ENCODE measurements around the gene C19orf67. TPM values are rescaled to one million over a fixed set of nuclear protein-coding genes. Genes with fewer than 3 reads are reported as not detected.

C19orf67 gene
- total and polyA plus RNA-seq, 2 of the 13 experiments (the other 11 are each of a cell fraction or from before 2014, with no cell fraction given) = 0.11 to 0.32 TPM

GRCh38 chr19:14031719-14032480 is 53.7 kb downstream of the C19orf67 start, which contains the start of gene IL27RA (continued):
- TF ChIP-seq RBM39 (IDR thresholded peaks at IDR 0.05; ENCODE audit: low read depth, low read length, poor library complexity, severe bottlenecking) = no peak
- TF ChIP-seq, protein P1, sequence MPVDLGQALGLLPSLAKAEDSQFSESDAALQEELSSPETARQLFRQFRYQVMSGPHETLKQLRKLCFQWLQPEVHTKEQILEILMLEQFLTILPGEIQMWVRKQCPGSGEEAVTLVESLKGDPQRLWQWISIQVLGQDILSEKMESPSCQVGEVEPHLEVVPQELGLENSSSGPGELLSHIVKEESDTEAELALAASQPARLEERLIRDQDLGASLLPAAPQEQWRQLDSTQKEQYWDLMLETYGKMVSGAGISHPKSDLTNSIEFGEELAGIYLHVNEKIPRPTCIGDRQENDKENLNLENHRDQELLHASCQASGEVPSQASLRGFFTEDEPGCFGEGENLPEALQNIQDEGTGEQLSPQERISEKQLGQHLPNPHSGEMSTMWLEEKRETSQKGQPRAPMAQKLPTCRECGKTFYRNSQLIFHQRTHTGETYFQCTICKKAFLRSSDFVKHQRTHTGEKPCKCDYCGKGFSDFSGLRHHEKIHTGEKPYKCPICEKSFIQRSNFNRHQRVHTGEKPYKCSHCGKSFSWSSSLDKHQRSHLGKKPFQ (CRISPR knock-in tag; IDR thresholded peaks at IDR 0.05; ENCODE audit: insufficient replicate concordance) = peak; percentile 53
- peak; percentile 63 for TF ChIP-seq THAP11 (CRISPR knock-in tag; IDR thresholded peaks at IDR 0.05)
- TF ChIP-seq SIN3A (IDR thresholded peaks at IDR 0.05; ENCODE audit: borderline replicate concordance, low read depth, low read length) = no peak
- TF ChIP-seq KLF13 (CRISPR knock-in tag; IDR thresholded peaks at IDR 0.05) = no peak
- TF ChIP-seq ZFP82 (CRISPR knock-in tag; IDR thresholded peaks at IDR 0.05; ENCODE audit: borderline replicate concordance) = no peak; the same call in 1 of the 2 replicates
- TF ChIP-seq NFIC (IDR thresholded peaks at IDR 0.05; ENCODE audit: low read length) = no peak
- 0 out of 2 replicates have a peak, but pooled peaks have one; percentile 69 for TF ChIP-seq ZNF34 (CRISPR knock-in tag; IDR thresholded peaks at IDR 0.05; ENCODE audit: borderline replicate concordance)
- no peak for TF ChIP-seq ZNF205 (CRISPR knock-in tag; IDR thresholded peaks at IDR 0.05)
- no peak for TF ChIP-seq ZNF577 (CRISPR knock-in tag; IDR thresholded peaks at IDR 0.05; ENCODE audit: borderline replicate concordance, low read depth)
- TF ChIP-seq, protein P2, sequence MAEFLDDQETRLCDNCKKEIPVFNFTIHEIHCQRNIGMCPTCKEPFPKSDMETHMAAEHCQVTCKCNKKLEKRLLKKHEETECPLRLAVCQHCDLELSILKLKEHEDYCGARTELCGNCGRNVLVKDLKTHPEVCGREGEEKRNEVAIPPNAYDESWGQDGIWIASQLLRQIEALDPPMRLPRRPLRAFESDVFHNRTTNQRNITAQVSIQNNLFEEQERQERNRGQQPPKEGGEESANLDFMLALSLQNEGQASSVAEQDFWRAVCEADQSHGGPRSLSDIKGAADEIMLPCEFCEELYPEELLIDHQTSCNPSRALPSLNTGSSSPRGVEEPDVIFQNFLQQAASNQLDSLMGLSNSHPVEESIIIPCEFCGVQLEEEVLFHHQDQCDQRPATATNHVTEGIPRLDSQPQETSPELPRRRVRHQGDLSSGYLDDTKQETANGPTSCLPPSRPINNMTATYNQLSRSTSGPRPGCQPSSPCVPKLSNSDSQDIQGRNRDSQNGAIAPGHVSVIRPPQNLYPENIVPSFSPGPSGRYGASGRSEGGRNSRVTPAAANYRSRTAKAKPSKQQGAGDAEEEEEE (CRISPR knock-in tag; IDR thresholded peaks at IDR 0.05; ENCODE audit: borderline replicate concordance) = 0 out of 2 replicates have a peak, but pooled peaks have one; percentile 66
- TF ChIP-seq CEBPG (CRISPR knock-in tag; IDR thresholded peaks at IDR 0.05) = no peak
- TF ChIP-seq ZNF878 (CRISPR knock-in tag; IDR thresholded peaks at IDR 0.05) = peak; percentile 74; the same call in 1 of the 2 replicates
- no peak; the same call in none of the 2 replicates for TF ChIP-seq ZMYM3 (CRISPR knock-in tag; IDR thresholded peaks at IDR 0.05)
- TF ChIP-seq RXRA (CRISPR knock-in tag; IDR thresholded peaks at IDR 0.05) = peak; percentile 58; the same call in 1 of the 2 replicates
- TF ChIP-seq HMG20A (CRISPR knock-in tag; IDR thresholded peaks at IDR 0.05; ENCODE audit: borderline replicate concordance) = no peak
- TF ChIP-seq ZNF557 (CRISPR knock-in tag; IDR thresholded peaks at IDR 0.05) = 0 out of 2 replicates have a peak, but pooled peaks have one; percentile 37
- TF ChIP-seq, protein P3, sequence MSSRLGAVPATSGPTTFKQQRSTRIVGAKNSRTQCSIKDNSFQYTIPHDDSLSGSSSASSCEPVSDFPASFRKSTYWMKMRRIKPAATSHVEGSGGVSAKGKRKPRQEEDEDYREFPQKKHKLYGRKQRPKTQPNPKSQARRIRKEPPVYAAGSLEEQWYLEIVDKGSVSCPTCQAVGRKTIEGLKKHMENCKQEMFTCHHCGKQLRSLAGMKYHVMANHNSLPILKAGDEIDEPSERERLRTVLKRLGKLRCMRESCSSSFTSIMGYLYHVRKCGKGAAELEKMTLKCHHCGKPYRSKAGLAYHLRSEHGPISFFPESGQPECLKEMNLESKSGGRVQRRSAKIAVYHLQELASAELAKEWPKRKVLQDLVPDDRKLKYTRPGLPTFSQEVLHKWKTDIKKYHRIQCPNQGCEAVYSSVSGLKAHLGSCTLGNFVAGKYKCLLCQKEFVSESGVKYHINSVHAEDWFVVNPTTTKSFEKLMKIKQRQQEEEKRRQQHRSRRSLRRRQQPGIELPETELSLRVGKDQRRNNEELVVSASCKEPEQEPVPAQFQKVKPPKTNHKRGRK (CRISPR knock-in tag; IDR thresholded peaks at IDR 0.05) = no peak
- 0 out of 2 replicates have a peak, but pooled peaks have one; percentile 18 for TF ChIP-seq MEIS2 (CRISPR knock-in tag; IDR thresholded peaks at IDR 0.05)
- TF ChIP-seq, protein P4, sequence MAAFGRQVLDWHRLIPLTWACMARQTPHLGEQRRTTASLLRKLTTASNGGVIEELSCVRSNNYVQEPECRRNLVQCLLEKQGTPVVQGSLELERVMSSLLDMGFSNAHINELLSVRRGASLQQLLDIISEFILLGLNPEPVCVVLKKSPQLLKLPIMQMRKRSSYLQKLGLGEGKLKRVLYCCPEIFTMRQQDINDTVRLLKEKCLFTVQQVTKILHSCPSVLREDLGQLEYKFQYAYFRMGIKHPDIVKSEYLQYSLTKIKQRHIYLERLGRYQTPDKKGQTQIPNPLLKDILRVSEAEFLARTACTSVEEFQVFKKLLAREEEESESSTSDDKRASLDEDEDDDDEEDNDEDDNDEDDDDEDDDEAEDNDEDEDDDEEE (CRISPR knock-in tag; IDR thresholded peaks at IDR 0.05) = no peak
- peak; percentile 54 for TF ChIP-seq PHF21A (CRISPR knock-in tag; IDR thresholded peaks at IDR 0.05)
- no peak for TF ChIP-seq TRIM22 (IDR thresholded peaks at IDR 0.05)
- no peak for TF ChIP-seq SUZ12 (IDR thresholded peaks at IDR 0.05; ENCODE audit: low read depth, low read length)
